B cell (primary cell): Measurements from ENCODE around the gene PLEKHA5.

Experiments
- EZH2 ChIP-seq: IDR thresholded peaks from 2 replicates; pipeline ENCODE4 v1.6.1; 2012; ENCODE audit warnings: borderline replicate concordance, low read depth, mild to moderate bottlenecking, moderate library complexity, low read length; ENCODE audit not compliant: insufficient read depth, poor library complexity, severe bottlenecking
- TF ChIP-seq, protein P1 (sequence below): fragments of 200-600 bp; IDR thresholded peaks from one replicate; pipeline ENCODE4 v1.8.0; 2022; ENCODE audit warnings: antibody characterized with exemption, mild to moderate bottlenecking

DNA sequence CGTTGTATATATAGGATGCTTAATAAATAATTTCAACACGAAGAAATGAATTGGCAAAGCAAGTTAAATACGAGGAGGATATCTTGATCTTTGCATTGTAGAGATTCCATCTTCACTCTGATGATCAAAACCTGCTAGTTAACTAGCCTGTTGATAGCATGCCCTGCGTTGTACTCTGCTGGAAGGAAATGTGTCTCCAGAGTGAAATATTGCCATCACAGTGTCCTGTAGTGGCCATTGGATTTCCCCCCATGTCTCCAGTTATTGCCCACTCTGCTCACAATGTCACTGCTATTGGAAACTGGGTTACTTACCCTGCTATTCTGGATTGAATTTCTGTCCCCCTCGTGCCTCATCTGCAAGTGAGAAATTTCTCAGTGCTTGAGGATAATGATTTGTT, 109.6 kb downstream of the PLEKHA5 start:
- TF ChIP-seq, protein P1, sequence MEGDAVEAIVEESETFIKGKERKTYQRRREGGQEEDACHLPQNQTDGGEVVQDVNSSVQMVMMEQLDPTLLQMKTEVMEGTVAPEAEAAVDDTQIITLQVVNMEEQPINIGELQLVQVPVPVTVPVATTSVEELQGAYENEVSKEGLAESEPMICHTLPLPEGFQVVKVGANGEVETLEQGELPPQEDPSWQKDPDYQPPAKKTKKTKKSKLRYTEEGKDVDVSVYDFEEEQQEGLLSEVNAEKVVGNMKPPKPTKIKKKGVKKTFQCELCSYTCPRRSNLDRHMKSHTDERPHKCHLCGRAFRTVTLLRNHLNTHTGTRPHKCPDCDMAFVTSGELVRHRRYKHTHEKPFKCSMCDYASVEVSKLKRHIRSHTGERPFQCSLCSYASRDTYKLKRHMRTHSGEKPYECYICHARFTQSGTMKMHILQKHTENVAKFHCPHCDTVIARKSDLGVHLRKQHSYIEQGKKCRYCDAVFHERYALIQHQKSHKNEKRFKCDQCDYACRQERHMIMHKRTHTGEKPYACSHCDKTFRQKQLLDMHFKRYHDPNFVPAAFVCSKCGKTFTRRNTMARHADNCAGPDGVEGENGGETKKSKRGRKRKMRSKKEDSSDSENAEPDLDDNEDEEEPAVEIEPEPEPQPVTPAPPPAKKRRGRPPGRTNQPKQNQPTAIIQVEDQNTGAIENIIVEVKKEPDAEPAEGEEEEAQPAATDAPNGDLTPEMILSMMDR, result no peak
- no peak for TF ChIP-seq EZH2
